IPS-18a (cell line): ENCODE data around the gene CENPVL2.
"Not testable (repeated sequence)": the region's sequence is repeated elsewhere in the genome, so short reads cannot be mapped to it uniquely, and the experiment has no call there.

Source experiments
- H3K27ac ChIP-seq: one replicate; pipeline ENCODE4 v1.5.1; 2013; ENCODE audit warnings: low read length
- H3K27me3 ChIP-seq: one replicate; pipeline ENCODE4 v1.6.1; 2013; ENCODE audit warnings: mild to moderate bottlenecking, low read length; ENCODE audit not compliant: control insufficient read depth, insufficient read depth
- H3K36me3 ChIP-seq: one replicate; pipeline ENCODE4 v1.6.1; 2013; ENCODE audit warnings: low read depth, low read length; ENCODE audit not compliant: control insufficient read depth
- H3K4me1 ChIP-seq: one replicate; pipeline ENCODE4 v1.6.1; 2013; ENCODE audit warnings: low read depth, low read length; ENCODE audit not compliant: control insufficient read depth
- H3K4me3 ChIP-seq: one replicate; pipeline ENCODE4 v1.5.1; 2013; ENCODE audit warnings: low read length
- H3K9ac ChIP-seq: one replicate; pipeline ENCODE4 v1.6.1; 2013; ENCODE audit warnings: mild to moderate bottlenecking, low read length, moderate library complexity
- H3K9me3 ChIP-seq: one replicate; pipeline ENCODE4 v1.6.1; 2013; ENCODE audit warnings: low read depth, low read length; ENCODE audit not compliant: control insufficient read depth

CENPVL2 gene

DNA sequence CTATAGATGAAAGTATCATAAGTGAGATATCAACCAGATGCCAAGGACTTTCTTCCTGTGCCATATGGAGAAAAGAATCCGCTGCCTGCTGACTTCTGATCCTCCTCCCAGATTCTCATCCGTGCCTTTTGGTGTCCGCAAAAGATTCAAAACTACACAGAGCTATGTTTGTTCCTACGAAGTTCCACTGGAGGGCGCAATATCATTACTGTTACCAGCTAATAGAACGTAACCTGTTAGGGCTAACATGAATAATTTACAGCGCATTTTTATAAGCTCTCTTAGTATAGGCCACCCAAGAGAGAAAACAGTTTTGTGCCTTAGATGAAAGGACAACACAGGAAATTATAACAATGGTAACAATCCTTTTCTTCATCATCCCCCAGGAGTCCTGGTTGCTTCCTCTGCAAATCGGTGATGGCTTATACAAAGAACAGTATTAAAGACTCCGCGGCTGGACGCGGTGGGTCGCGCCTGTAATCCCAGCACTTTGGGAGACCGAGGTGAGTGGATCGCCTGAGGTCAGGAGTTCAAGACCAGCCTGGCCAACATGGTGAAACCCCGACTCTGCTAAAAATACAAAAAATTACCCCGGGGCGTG lies 41.1 kb downstream of the CENPVL2 start:
- no peaks in the 10 kb centered on the region for H3K27me3 ChIP-seq
- no peaks in the 10 kb centered on the region for H3K4me1 ChIP-seq
- H3K4me3 ChIP-seq, result no peak overlapping the region
- peaks cover 14% of the 10 kb centered on the region for H3K9me3 ChIP-seq
- H3K9ac ChIP-seq, result no peak overlapping the region
- H3K36me3 ChIP-seq, result no peaks in the 10 kb centered on the region
- H3K27ac ChIP-seq, result no peak overlapping the region

DNA sequence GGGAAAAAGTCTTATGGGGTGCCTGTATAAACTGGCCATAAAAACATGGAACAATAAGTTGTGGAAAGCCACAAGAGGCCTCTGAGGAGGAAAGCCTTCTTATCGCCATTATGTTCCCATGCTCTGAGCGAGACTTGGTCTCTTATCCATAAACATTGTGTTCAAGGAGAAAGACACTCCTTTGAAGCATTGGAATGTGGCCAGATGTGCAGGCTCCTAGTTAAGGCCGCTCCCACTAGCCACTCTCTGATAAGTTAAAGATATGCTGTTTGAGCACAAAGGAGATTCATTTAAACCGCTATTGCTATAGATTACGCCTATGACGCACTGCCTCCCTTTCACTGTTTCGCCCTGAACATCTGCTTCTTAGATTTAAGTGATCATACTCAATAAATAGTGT lies 46.1 kb downstream of the CENPVL2 start:
- not testable (repeated sequence) for H3K36me3 ChIP-seq, H3K9ac ChIP-seq, H3K4me3 ChIP-seq, H3K27me3 ChIP-seq, H3K4me1 ChIP-seq, H3K27ac ChIP-seq
- peaks cover 12% of the 10 kb centered on the region for H3K9me3 ChIP-seq
